SK-N-SH (cell line): ENCODE measurements around the gene SH3BP4. TPM values are rescaled to one million over a fixed set of nuclear protein-coding genes. Genes with fewer than 3 reads are reported as not detected.

ENCODE experiments used
- CTCF ChIA-PET: fragments of 300-600, 350-600 bp; formaldehyde crosslinking; extraction: SDS; loops from one replicate; lab custom pipeline; 2021; lab: Yijun Ruan, JAX
- POLR2A ChIA-PET: fragments of 350-600 bp; sonication (Branson Sonifier 250); formaldehyde crosslinking; extraction: SDS; loops from one replicate; lab custom pipeline; 2020; ENCODE audit warnings: antibody characterized with exemption, inconsistent platforms; lab: Yijun Ruan, JAX
- DNase-seq: peaks from one replicate; pipeline ENCODE4 v3.0.0; 2012
- H2AFZ ChIP-seq: fragments of 200-600 bp; sonication (generic); 2 replicates; pipeline ENCODE4 v1.8.1; 2016; ENCODE audit warnings: antibody characterized with exemption, mild to moderate bottlenecking, low read depth
- H3F3A ChIP-seq: fragments of 200-600 bp; sonication (generic); replicated peaks from 2 replicates; pipeline ENCODE3; 2016; ENCODE audit warnings: antibody characterized with exemption, mild to moderate bottlenecking; ENCODE audit not compliant: insufficient read depth
- H3K27ac ChIP-seq, 2 experiments: fragments of 200-500 bp in 1 of 2; fragments of 200-600 bp in 1 of 2; sonication (Bioruptor generic) in 1 of 2; sonication (generic), shearing (Covaris generic) in 1 of 2; 2 replicates each; pipeline versions ENCODE4 v1.5.1 to v1.6.1; 2014 to 2016; ENCODE audit warnings: low read depth in 2 of 2, inconsistent platforms in 1 of 2, low read length in 1 of 2, mild to moderate bottlenecking in 1 of 2, mixed read lengths in 1 of 2
- H3K27me3 ChIP-seq: fragments of 200-600 bp; sonication (generic), shearing (Covaris generic); 2 replicates; pipeline ENCODE4 v1.6.1; 2016; ENCODE audit warnings: mixed run types; ENCODE audit not compliant: insufficient read depth
- H3K36me3 ChIP-seq, 2 experiments: fragments of 200-500 bp in 1 of 2; fragments of 200-600 bp in 1 of 2; sonication (Bioruptor generic) in 1 of 2; sonication (generic) in 1 of 2; replicated peaks in 1 of 2; 2 replicates each; pipeline versions ENCODE3 to v1.5.1; 2014 to 2016; ENCODE audit warnings: low read length in 1 of 2, mild to moderate bottlenecking in 1 of 2; ENCODE audit not compliant: insufficient read depth in 2 of 2, control insufficient read depth in 1 of 2
- H3K4me1 ChIP-seq, 2 experiments: fragments of 200-500 bp in 1 of 2; fragments of 200-600 bp in 1 of 2; sonication (Bioruptor generic) in 1 of 2; sonication (generic), shearing (Covaris generic) in 1 of 2; 2 replicates each; pipeline versions ENCODE4 v1.5.1 to v1.6.1; 2014 to 2016; ENCODE audit warnings: low read depth in 1 of 2, low read length in 1 of 2, mixed run types in 1 of 2; ENCODE audit not compliant: insufficient read depth in 2 of 2, control insufficient read depth in 1 of 2
- H3K4me2 ChIP-seq: fragments of 200-600 bp; sonication (generic), shearing (Covaris generic); 2 replicates; pipeline ENCODE4 v1.6.1; 2017; ENCODE audit warnings: mixed run types
- H3K4me3 ChIP-seq, 2 experiments: fragments of 200-500 bp in 1 of 2; fragments of 200-600 bp in 1 of 2; sonication (Bioruptor generic) in 1 of 2; sonication (generic), shearing (Covaris generic) in 1 of 2; 2 replicates each; pipeline versions ENCODE4 v1.5.1 to v1.8.1; 2014 to 2016; ENCODE audit warnings: low read depth in 2 of 2, inconsistent platforms in 1 of 2, low read length in 1 of 2, mild to moderate bottlenecking in 1 of 2, mixed read lengths in 1 of 2, moderate library complexity in 1 of 2
- H3K79me2 ChIP-seq: fragments of 200-600 bp; sonication (generic); 2 replicates; pipeline ENCODE4 v1.8.1; 2017; ENCODE audit warnings: mild to moderate bottlenecking; ENCODE audit not compliant: insufficient read depth
- H3K9ac ChIP-seq: fragments of 200-600 bp; sonication (generic); 2 replicates; pipeline ENCODE4 v1.6.1; 2017; ENCODE audit warnings: mixed run types
- H3K9me2 ChIP-seq: fragments of 200-600 bp; sonication (generic); 2 replicates; pipeline ENCODE4 v1.6.1; 2017; ENCODE audit warnings: mixed run types
- H3K9me3 ChIP-seq: fragments of 200-600 bp; sonication (generic); 2 replicates; pipeline ENCODE4 v1.6.1; 2017; ENCODE audit warnings: mixed run types, mild to moderate bottlenecking, moderate library complexity
- H4K20me1 ChIP-seq: fragments of 200-600 bp; sonication (generic); 2 replicates; pipeline ENCODE4 v1.6.1; 2017; ENCODE audit warnings: mild to moderate bottlenecking, mixed run types; ENCODE audit not compliant: insufficient read depth
- IRF3 ChIP-seq: fragments of 150-350 bp; IDR thresholded peaks from 2 replicates; pipeline ENCODE4 v1.6.1; 2016; ENCODE audit warnings: mild to moderate bottlenecking, low read depth, low read length
- POLR2AphosphoS5 ChIP-seq: IDR thresholded peaks from 2 replicates; pipeline ENCODE4 v1.6.1; 2012; ENCODE audit warnings: low read depth, low read length
- RXRA ChIP-seq: IDR thresholded peaks from 2 replicates; pipeline ENCODE4 v1.4.0; 2012; ENCODE audit warnings: low read depth, mild to moderate bottlenecking, borderline replicate concordance
- SMC3 ChIP-seq: IDR thresholded peaks from 2 replicates; pipeline ENCODE4 v1.6.1; 2012; ENCODE audit warnings: low read depth, low read length, improper control_type of control experiment
- TAF1 ChIP-seq: IDR thresholded peaks from 2 replicates; pipeline ENCODE4 v1.6.1; 2012; ENCODE audit warnings: low read depth, mild to moderate bottlenecking, low read length, moderate library complexity, borderline replicate concordance
- WGBS: methylation state at CpG from one replicate; pipeline ENCODE4 v1.1.6; 2017; ENCODE audit warnings: low lambda C conversion rate; 5-methylcytosine and 5-hydroxymethylcytosine counted together
- polyA plus RNA-seq, 3 experiments: library from polyadenylated mRNA; depleted of rRNA; stranded (reverse); fragments of >200 nt; gene quantifications; 2 replicates each; pipeline ENCODE4 v1.2.3, GENCODE V29; 2012
- TF ChIP-seq, protein P1 (sequence below): fragments of 200-600 bp; sonication (generic); IDR thresholded peaks from 2 replicates; pipeline ENCODE4 v1.6.1; 2017; ENCODE audit warnings: antibody characterized with exemption, mild to moderate bottlenecking, moderate library complexity

SH3BP4 gene
- polyA plus RNA-seq, 1 of the 3 experiments (the other 2 are of a cell fraction): 27.7 TPM

DNA sequence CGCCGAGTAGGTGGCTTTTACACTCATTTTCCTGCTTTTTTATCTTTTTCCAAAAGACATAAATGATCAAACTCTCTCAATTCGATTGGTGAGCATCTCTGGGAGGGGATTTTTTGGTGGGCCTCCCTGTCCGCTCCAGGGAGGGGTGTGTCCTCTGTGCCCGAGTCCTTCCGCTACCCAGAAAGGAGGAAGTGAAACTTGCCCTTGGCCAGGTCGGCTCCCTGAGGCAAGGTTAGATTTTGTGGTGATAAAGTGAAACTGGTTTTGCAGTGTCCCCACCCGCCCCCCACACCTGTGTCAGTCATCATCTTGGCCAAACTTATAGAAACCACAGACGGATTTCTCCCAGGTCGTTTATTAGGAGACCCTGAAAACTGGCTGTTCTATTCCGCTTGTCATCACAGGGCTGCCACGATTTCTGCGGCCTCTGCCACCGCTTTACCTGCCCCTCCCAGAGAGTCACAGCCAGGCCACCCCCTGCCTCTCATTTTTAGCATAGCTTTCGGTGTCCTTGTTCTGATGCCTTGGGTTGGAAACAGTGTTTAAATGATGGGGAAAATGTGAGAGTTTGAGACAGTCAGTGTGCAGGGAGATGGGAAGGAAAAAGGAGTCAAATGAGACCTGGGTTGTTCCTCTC, 93.6 kb downstream of the SH3BP4 start (continued):
- TF ChIP-seq POLR2AphosphoS5 (no peak), SMC3 (no peak)

- TF ChIP-seq IRF3 (no peak), RXRA (no peak), TAF1 (no peak)
- TF ChIP-seq, protein P1, sequence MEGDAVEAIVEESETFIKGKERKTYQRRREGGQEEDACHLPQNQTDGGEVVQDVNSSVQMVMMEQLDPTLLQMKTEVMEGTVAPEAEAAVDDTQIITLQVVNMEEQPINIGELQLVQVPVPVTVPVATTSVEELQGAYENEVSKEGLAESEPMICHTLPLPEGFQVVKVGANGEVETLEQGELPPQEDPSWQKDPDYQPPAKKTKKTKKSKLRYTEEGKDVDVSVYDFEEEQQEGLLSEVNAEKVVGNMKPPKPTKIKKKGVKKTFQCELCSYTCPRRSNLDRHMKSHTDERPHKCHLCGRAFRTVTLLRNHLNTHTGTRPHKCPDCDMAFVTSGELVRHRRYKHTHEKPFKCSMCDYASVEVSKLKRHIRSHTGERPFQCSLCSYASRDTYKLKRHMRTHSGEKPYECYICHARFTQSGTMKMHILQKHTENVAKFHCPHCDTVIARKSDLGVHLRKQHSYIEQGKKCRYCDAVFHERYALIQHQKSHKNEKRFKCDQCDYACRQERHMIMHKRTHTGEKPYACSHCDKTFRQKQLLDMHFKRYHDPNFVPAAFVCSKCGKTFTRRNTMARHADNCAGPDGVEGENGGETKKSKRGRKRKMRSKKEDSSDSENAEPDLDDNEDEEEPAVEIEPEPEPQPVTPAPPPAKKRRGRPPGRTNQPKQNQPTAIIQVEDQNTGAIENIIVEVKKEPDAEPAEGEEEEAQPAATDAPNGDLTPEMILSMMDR: no peak
- no peak overlapping the region for H2AFZ ChIP-seq
- H3K9me3 ChIP-seq: no peaks in the 10 kb centered on the region
- POLR2A ChIA-PET: no interaction called here
- CTCF ChIA-PET: no interaction called here
- peaks cover 14 to 20% of the 10 kb centered on the region in 2 experiments for H3K4me1 ChIP-seq
- no peak overlapping the region for H3K4me3 ChIP-seq
- no peak for DNase-seq
- H3K79me2 ChIP-seq: peaks cover 91% of the 10 kb centered on the region
- no peaks in the 10 kb centered on the region for H3K27me3 ChIP-seq
- H3F3A ChIP-seq: peaks cover 6% of the 10 kb centered on the region
- no peak overlapping the region for H3K9ac ChIP-seq
- peaks cover 24% of the 10 kb centered on the region for H4K20me1 ChIP-seq
- H3K4me2 ChIP-seq: no peak overlapping the region
- no peak overlapping the region for H3K27ac ChIP-seq
- H3K36me3 ChIP-seq: peaks cover 30 to 47% of the 10 kb centered on the region in 2 experiments
- 98% methylated on average over 7 of the region's 9 CpGs for WGBS
- no peaks in the 10 kb centered on the region for H3K9me2 ChIP-seq
Observed at GRCh38 chr2:235045973-235046343, 94.1 kb downstream of the SH3BP4 start.

DNA sequence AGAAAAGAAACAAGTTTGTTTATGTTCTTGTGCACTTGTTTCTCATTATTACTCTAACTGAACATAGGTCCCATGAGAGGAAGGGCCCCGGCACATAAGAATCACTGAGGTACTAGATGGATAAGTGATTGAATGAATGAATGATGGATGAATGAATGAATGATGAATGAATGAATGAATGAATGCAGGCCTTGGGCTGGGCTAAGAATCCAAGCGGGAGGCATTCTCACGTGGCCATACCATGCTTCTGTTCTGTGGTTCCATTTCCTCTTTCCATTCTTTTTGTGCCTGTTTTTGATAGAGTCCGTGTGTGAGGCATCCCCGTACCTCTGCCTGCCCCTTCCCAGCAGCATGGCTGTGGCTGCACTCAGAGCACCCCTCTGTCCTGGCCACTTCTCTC, 94.8 kb downstream of the SH3BP4 start:
- CTCF ChIA-PET: no interaction called here
- Histone ChIP-seq H3F3A (peaks cover 10% of the 10 kb centered on the region), H3K79me2 (peaks cover 91% of the 10 kb centered on the region), H3K4me2 (no peak overlapping the region), H3K4me1 (peaks cover 20 to 26% of the 10 kb centered on the region in 2 experiments), H2AFZ (no peak overlapping the region), H4K20me1 (peaks cover 24% of the 10 kb centered on the region), H3K9me2 (no peaks in the 10 kb centered on the region), H3K27me3 (no peaks in the 10 kb centered on the region), H3K4me3 (no peak overlapping the region), H3K9ac (no peak overlapping the region), H3K36me3 (peaks cover 30 to 40% of the 10 kb centered on the region in 2 experiments), H3K27ac (no peak overlapping the region), H3K9me3 (no peaks in the 10 kb centered on the region)
- POLR2A ChIA-PET: no interaction called here
- no peak for DNase-seq
- TF ChIP-seq POLR2AphosphoS5: no peak
- TF ChIP-seq, protein P1: no peak
- WGBS: 95% methylated on average over 5 of the region's 5 CpGs
